ENCODE data around the gene EVI5L. TPM values are rescaled to one million over a fixed set of nuclear protein-coding genes. Genes with fewer than 3 reads are reported as not detected.

EVI5L gene
- total RNA-seq, 1 donor, result 17.2 TPM

- H3K4me1 ChIP-seq (ENCODE audit: insufficient read depth, low read length), result peaks cover 10% of the 10 kb centered on the region
- H3K9me3 ChIP-seq (ENCODE audit: low read depth, low read length), result no peaks in the 10 kb centered on the region
- no peaks in the 10 kb centered on the region for H3K27me3 ChIP-seq (ENCODE audit: insufficient read depth, low read length)
- peak overlapping the region; percentile 47 for H3K4me3 ChIP-seq (ENCODE audit: low read length)
Observed at GRCh38 chr19:7830272-7830771, 304 bp downstream of the EVI5L start.

DNA sequence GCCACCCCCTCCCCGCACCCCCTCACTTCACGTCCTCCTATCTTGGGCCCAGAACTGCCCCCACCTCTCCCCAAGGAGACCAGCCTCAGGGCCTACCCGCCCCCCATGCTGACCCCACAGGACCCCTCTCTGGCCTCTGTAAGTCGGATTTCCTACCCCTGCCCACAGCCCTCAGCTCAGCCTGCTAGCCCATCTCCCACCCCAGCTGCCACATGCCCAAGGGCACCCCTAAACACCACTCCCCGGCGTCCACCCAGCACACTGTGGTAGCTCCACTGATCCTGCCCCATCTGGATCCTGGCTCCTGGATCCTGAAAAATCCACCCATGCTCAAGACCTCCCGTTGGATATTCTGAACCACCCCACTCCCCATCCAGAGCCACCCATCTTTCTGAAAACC is 805 bp downstream of the EVI5L start:
- Histone ChIP-seq H3K4me1 (ENCODE audit: insufficient read depth, low read length) (peaks cover 10% of the 10 kb centered on the region), H3K27me3 (ENCODE audit: insufficient read depth, low read length) (no peaks in the 10 kb centered on the region), H3K4me3 (ENCODE audit: low read length) (no peak overlapping the region), H3K9me3 (ENCODE audit: low read depth, low read length) (no peaks in the 10 kb centered on the region)

DNA sequence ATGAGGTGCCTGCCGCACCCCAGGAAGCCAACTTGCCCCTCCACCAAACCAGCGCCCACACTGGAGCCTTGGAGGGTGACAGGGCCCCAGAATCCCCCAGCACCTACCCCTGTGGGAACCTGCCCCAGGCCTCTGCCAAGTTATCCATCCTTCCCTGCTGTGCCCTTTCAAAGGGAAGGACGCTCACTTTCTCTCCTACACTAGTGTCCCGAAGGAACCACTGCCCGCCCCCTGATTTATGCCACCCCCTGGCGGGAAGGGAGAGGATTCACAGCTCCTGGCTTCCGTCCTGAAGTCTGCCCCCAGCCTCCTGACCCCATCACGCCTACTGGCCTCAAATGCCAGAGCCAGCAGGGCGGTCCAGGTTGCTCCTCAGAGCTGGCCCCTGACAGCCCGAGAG is 1.4 kb downstream of the EVI5L start:
- H3K9me3 ChIP-seq (ENCODE audit: low read depth, low read length), result no peaks in the 10 kb centered on the region
- H3K4me3 ChIP-seq (ENCODE audit: low read length), result no peak overlapping the region
- peaks cover 10% of the 10 kb centered on the region for H3K4me1 ChIP-seq (ENCODE audit: insufficient read depth, low read length)
- no peaks in the 10 kb centered on the region for H3K27me3 ChIP-seq (ENCODE audit: insufficient read depth, low read length)

DNA sequence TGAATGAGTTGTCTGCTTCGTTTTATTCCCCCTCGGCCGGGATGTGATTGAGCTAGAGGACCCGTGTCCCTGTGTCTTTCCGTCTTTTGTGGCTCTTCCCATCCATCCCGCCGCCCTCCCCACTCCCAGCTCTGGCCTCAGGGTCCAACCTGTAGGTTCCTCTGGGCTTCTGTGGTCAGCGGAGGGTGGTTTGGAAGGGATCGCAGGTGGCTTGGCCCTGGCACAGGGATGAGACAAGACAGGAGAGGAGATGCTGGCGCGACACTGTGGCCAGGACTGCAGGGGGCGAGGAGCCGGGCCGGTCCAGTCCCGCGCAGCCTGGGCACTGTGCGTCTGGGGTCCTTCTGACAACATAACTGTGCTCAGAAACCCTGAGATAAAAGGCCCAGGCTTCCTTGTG is 2.0 kb downstream of the EVI5L start:
- no peak overlapping the region for H3K4me3 ChIP-seq (ENCODE audit: low read length)
- no peaks in the 10 kb centered on the region for H3K27me3 ChIP-seq (ENCODE audit: insufficient read depth, low read length)
- H3K9me3 ChIP-seq (ENCODE audit: low read depth, low read length), result no peaks in the 10 kb centered on the region
- H3K4me1 ChIP-seq (ENCODE audit: insufficient read depth, low read length), result peaks cover 10% of the 10 kb centered on the region

- no peaks in the 10 kb centered on the region for H3K27me3 ChIP-seq (ENCODE audit: insufficient read depth, low read length)
- H3K9me3 ChIP-seq (ENCODE audit: low read depth, low read length), result no peaks in the 10 kb centered on the region
Observed at GRCh38 chr19:7832781-7833180, 2.8 kb downstream of the EVI5L start.

DNA sequence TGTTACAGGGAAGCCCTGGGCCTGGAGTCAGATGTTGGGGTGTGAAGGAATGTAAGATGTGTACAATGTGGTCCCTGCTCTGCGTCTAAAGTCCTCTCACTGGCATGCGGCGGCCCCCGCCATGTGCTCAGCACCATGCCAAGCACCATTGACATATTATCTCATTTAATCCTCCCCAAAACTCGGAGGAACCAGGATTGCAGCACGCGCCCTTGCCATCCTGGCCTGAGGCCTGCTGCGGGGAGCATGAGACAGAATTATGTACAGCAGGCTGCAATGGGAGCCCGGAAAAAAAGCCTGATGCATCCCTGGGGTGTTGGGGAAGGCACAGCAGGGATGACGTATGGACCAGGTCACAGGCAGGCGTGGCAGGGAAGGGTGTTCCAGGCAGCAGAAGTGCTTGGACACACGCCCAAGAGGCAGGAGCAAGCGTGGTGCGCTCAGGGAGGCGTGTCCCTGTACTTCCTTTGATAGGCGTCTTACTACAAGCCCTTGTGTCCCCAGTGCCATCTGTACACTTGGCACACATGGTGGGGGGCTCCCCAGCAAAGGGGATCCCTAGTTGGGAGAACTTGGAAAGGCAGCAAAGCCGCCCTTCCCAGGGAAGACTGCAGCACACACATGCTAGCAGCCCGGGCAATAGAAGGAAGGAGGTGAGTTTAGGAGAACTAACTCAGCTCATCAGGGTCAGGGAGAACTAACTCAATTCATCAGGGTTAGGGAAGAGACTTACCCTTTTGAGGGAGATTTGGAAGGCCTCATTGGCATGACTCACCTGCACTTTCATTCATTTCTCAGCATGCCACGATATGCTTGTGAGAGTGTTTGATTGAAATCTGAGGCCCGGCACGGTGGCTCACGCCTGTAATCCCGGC is 3.4 kb downstream of the EVI5L start:
- peaks cover 10% of the 10 kb centered on the region for H3K4me1 ChIP-seq (ENCODE audit: insufficient read depth, low read length)
- H3K9me3 ChIP-seq (ENCODE audit: low read depth, low read length), result no peaks in the 10 kb centered on the region
- H3K4me3 ChIP-seq (ENCODE audit: low read length), result no peak overlapping the region
- H3K27me3 ChIP-seq (ENCODE audit: insufficient read depth, low read length), result no peaks in the 10 kb centered on the region

More at GRCh38 chr19:7832781-7833180, 2.8 kb downstream of the EVI5L start:
- Histone ChIP-seq H3K4me1 (ENCODE audit: insufficient read depth, low read length) (peaks cover 10% of the 10 kb centered on the region), H3K4me3 (ENCODE audit: low read length) (no peak overlapping the region)

GRCh38 chr19:7839476-7839875 is 9.5 kb downstream of the EVI5L start:
- Histone ChIP-seq H3K27me3 (ENCODE audit: insufficient read depth, low read length) (no peaks in the 10 kb centered on the region), H3K9me3 (ENCODE audit: low read depth, low read length) (no peaks in the 10 kb centered on the region), H3K4me3 (ENCODE audit: low read length) (no peak overlapping the region), H3K4me1 (ENCODE audit: insufficient read depth, low read length) (no peaks in the 10 kb centered on the region)

DNA sequence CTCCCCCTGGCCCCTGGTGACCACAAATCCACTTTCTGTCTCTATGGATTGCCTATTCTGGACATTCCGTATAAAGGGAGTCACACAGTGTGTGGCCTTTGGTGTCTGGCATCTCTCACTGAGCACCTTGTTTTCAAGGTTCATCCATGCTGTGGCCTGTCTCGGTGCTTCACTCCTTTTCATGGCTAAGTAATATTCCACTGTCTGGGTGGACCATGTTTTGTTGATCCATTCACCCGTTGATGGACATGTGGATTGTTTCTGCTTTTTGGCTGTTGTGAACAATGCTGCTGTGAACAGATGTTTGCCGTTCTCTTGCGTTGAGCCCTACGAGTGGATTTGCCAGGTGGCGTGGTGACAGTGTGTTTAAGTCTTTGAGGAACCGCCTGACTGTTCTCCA is 10.6 kb downstream of the EVI5L start:
- no peaks in the 10 kb centered on the region for H3K27me3 ChIP-seq (ENCODE audit: insufficient read depth, low read length)
- no peak overlapping the region for H3K4me3 ChIP-seq (ENCODE audit: low read length)
- H3K9me3 ChIP-seq (ENCODE audit: low read depth, low read length), result no peaks in the 10 kb centered on the region
- H3K4me1 ChIP-seq (ENCODE audit: insufficient read depth, low read length), result no peaks in the 10 kb centered on the region

DNA sequence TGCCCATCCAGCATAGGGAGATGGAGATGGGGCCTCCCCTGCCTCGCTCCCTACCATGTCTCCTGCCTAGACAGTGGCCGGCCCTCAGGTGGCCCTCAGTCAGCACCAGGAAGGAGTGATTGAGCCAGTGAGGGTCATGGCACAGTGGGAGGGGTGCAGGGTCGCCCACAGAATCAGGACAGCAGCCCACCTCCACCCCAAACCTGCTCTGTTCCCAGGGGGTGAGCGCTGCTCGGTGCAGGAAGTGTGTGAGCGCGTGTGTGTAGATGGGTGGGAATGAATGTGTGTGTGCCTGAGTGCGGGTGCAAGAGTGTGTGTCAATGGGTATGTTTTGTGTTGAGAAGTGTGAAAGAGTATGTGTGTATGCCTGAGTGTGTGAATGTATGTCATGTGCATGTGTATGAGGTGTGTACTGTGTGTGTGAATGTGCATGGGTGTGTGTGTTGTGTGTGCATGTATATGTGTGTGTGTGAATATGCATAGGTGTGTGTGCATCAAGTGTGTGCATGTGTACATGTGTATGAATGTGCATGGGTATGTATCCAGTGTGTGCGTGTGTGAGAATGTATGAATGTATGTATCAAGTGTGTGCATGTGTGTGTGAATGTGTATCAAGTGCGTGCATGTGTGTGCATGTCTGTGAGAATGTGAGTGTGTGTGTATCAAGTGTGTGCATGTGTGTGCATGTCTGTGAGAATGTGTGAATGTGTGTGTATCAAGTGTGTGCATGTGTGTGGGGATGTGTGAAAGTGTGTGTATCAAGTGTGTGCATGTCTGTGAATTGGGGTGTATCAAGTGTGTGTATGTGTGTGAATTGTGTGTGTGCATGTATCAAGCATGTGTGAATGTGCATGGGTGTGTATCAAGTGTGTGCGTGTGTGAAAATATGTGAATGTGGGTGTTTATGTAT is 12.0 kb downstream of the EVI5L start:
- Histone ChIP-seq H3K9me3 (ENCODE audit: low read depth, low read length) (no peaks in the 10 kb centered on the region), H3K27me3 (ENCODE audit: insufficient read depth, low read length) (no peaks in the 10 kb centered on the region), H3K4me1 (ENCODE audit: insufficient read depth, low read length) (no peaks in the 10 kb centered on the region), H3K4me3 (ENCODE audit: low read length) (no peak overlapping the region)

DNA sequence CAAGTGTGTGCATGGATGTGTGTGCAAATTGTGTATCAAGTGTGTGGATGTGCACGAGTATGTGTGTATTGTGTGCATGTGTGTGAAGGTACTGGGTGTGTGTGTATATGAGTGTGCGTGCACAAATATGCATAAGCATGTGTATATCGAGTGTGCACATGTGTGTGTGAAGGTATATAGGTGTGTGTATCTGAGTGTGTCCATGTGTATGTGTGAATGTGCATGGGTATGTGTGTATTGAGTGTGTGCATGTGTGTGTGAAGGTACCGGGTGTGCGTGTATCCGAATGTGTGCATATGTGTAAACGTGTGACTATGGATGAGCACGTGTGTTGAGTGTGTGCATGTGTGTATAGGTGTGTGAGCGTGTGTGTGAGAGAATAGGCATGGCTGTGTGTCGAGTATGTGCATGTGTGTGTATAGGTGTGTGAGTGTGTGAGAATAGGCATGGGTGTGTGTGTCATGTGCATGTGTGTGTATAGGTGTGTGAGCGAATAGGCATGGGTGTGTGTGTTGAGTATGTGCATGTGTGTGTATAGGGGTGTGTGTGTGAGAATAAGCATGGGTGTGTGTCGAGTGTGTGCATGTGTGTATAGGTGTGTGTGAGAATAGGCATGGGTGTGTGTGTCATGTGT is 12.8 kb downstream of the EVI5L start:
- Histone ChIP-seq H3K9me3 (ENCODE audit: low read depth, low read length) (no peaks in the 10 kb centered on the region), H3K4me3 (ENCODE audit: low read length) (no peak overlapping the region), H3K4me1 (ENCODE audit: insufficient read depth, low read length) (no peaks in the 10 kb centered on the region), H3K27me3 (ENCODE audit: insufficient read depth, low read length) (no peaks in the 10 kb centered on the region)

GRCh38 chr19:7843521-7843920 is 13.5 kb downstream of the EVI5L start:
- no peaks in the 10 kb centered on the region for H3K4me1 ChIP-seq (ENCODE audit: insufficient read depth, low read length)
- no peaks in the 10 kb centered on the region for H3K9me3 ChIP-seq (ENCODE audit: low read depth, low read length)
- H3K4me3 ChIP-seq (ENCODE audit: low read length), result no peak overlapping the region
- H3K27me3 ChIP-seq (ENCODE audit: insufficient read depth, low read length), result no peaks in the 10 kb centered on the region

DNA sequence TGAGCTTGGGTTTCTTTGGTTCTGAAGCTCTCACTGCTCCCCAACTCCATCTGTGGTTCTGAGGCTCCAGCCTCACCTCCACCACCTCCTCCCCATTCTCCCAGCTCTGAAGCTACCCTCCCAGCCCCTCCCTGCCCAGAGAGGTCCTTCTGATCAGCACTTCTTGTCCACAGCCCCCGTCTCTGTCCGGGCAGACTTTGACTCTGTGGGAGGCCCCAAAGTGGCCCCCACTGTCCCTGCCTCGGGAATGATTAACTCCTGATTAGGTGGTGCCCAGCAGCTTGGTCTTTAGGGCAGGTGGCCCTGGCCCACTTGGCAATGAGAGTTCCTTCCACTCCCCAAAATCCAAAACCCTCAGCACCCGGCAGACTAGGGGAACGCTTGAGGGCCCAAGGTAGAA is 14.4 kb downstream of the EVI5L start:
- H3K9me3 ChIP-seq (ENCODE audit: low read depth, low read length), result no peaks in the 10 kb centered on the region
- no peaks in the 10 kb centered on the region for H3K27me3 ChIP-seq (ENCODE audit: insufficient read depth, low read length)
- no peaks in the 10 kb centered on the region for H3K4me1 ChIP-seq (ENCODE audit: insufficient read depth, low read length)
- H3K4me3 ChIP-seq (ENCODE audit: low read length), result no peak overlapping the region

DNA sequence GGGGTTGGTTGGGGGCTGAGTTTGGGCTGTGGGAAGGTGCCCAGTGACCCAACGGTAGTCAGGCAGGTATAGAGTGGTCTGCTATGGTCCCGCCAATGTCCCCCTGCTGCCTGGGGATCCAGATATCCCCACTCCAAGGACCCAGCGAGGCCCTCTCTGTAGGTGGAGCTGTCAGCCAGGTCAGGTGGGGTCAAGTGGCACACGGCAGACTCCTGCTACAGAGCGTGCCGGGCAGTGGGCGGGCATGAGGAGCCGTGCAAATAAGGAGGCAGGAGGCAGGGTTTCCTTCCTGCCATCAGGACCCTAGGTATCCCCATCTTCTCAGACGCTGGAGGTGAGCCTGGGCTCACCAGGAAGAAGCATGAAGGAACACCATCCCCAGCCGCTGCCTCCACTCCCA is 14.9 kb downstream of the EVI5L start:
- H3K4me3 ChIP-seq (ENCODE audit: low read length), result no peak overlapping the region

GRCh38 chr19:7845390-7846154 is 15.6 kb downstream of the EVI5L start:
- H3K27me3 ChIP-seq (ENCODE audit: insufficient read depth, low read length), result no peaks in the 10 kb centered on the region
- no peaks in the 10 kb centered on the region for H3K4me1 ChIP-seq (ENCODE audit: insufficient read depth, low read length)
- no peaks in the 10 kb centered on the region for H3K9me3 ChIP-seq (ENCODE audit: low read depth, low read length)
- H3K4me3 ChIP-seq (ENCODE audit: low read length), result no peak overlapping the region

More for the DNA sequence above, 14.9 kb downstream of the EVI5L start:
- Histone ChIP-seq H3K4me1 (ENCODE audit: insufficient read depth, low read length) (no peaks in the 10 kb centered on the region), H3K9me3 (ENCODE audit: low read depth, low read length) (no peaks in the 10 kb centered on the region), H3K27me3 (ENCODE audit: insufficient read depth, low read length) (no peaks in the 10 kb centered on the region)

Data from mononuclear cell (primary cell).